GM18502 (cell line): ENCODE results near the gene LIMK1.
"Not testable (repeated sequence)": the region's sequence is repeated elsewhere in the genome, so short reads cannot be mapped to it uniquely, and the experiment has no call there.

Experiments
- ATAC-seq: cut with Tn5 transposase; IDR thresholded peaks from one replicate; pipeline ENCODE4 v1.9.1; 2021; ENCODE audit warnings: mild to moderate bottlenecking; ENCODE audit not compliant: unreplicated experiment, poor library complexity

LIMK1 gene

DNA sequence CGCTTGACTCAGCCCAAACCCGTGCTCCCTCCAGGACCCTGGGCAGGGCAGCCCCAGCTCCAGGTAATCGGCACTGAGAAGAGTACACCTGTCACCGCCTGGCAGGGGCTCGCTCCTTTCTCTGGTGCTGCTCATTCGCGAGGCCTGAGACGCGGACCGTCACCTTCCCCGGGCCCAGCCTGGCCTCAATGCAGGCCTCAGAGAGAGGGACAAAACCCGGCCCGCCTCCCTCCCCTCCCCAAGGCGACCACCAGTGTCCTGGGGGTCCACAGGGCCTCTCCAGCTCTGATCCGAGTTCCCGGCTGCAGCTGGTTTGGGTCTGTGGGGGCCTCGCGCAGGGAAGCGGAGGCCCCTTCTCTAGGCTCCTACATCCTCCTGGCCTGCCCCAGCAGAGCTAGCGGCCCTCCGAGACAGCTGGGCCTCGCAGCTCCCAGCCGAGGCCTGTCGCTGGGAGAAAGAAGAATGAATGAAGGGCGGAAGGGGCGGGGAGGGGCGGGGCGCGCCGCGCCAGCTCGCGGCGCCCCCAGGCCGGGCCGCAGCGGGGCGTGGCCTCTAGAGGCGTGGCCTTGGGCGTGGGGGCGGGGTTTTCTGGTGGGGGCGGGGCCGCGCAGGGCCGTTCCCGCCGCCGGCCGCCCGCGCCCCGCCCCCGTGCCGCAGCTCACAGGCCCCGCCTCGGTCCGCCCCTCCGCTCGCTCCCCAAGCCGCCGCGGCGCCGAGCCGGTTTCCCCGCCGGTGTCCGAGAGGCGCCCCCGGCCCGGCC lies at the start of gene LIMK1:
Gene LIMK1, plus strand, starts transcription at position 688 of the 760 bp plus-strand sequence. CDS start 187 bp downstream, outside the sequence.
- ATAC-seq: peak; percentile 78

DNA sequence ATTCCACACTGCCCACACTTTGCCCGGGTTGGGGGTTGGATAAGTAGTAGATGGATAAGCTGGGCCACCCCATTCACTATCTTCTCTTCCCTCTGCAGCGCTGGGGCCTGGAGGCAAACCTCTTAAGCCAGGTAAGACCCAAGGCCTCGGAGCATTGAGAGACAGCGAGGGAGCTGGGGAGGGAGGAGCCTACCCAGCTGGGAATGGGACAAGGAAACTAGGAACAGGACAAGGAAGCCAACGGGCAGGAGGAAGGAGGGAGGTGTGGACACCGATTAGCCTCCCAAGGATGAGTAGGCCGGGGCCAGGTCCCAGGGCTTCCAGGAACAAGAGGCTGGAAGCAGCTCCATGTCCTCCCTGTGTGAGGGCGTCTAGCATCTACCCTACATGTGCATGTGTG lies 46.0 kb upstream of the LIMK1 start:
- no peak for ATAC-seq

- ATAC-seq: no peak
These were observed 45.2 kb upstream of the LIMK1 start for GRCh38 chr7:74038194-74038961.

- ATAC-seq: no peak
These were observed 44.3 kb upstream of the LIMK1 start for GRCh38 chr7:74039337-74039736.

DNA sequence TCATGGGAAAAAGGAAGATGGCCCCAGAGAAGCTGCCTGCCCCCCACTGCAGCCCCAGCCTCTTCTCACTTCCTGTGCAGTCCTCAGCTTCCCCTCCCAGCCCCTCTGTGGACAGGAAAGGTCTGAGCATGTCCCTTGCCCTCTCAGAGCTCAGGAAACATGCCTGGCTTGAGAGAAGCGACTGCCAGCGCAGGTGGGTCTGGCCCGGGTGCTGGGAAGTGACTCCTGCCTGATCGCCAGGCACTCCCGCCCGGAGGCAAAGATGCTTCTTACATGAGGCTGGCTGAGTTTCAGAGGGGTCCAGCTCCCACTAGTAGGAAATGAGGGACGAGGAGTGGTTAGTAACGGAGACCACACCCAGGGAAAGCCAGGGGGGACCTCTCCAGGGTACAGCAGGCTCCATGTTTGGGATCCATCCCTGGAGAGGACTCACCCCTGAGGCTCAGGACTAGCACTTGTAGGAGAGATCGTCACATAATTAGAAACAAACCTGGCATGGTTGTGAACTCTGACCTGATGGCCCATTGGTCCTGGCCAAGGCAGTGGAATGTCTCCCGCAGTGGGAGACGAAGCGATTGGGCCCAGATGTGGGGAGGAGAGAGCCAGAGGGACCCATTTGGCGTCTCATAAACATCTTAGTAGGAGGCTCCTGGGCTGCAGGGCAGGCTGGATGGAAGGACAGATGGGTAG lies 43.4 kb upstream of the LIMK1 start:
- ATAC-seq: no peak

DNA sequence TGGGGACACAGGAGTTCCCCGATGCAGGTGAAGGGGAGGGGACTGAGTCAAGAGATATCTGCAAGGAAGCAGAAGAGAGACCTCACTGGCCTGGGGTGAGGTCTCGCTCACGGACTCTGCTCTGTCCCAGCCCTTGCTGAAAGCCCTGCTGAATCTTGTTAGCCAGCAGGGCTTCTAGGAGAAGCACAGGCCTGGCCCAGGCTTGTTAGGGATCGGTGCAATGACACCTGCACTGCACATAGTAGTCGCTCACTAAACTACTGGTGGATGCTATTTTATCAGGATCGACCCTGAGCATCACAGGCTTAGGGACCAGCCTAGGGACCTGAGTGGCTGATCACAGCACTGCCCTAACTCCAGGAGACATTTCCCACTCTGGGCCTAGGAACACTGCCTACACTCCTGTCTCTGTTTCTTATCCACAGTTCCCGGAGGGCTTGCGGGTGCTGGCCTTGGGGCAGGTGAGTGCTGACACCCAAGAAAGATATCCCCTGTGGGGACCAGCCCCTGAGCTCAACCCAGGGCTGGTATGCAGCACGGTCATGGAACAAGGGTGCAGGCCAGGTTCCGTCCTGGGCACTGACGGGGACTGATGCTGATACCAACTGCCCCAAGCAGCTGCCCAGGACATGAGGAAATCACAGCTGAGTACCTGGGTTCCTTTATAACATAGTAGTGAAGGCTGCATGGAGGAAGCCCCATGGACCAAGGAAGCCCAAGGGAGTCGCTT lies 42.6 kb upstream of the LIMK1 start:
- no peak for ATAC-seq

- ATAC-seq: no peak
These were observed 40.7 kb upstream of the LIMK1 start for GRCh38 chr7:74042746-74043522.

- no peak for ATAC-seq
These were observed 40.1 kb upstream of the LIMK1 start for GRCh38 chr7:74043523-74043951.

GRCh38 chr7:74044366-74045350 lies 38.9 kb upstream of the LIMK1 start:
- ATAC-seq: no peak

GRCh38 chr7:74046581-74046980 lies 37.0 kb upstream of the LIMK1 start:
- ATAC-seq: not testable (repeated sequence)

DNA sequence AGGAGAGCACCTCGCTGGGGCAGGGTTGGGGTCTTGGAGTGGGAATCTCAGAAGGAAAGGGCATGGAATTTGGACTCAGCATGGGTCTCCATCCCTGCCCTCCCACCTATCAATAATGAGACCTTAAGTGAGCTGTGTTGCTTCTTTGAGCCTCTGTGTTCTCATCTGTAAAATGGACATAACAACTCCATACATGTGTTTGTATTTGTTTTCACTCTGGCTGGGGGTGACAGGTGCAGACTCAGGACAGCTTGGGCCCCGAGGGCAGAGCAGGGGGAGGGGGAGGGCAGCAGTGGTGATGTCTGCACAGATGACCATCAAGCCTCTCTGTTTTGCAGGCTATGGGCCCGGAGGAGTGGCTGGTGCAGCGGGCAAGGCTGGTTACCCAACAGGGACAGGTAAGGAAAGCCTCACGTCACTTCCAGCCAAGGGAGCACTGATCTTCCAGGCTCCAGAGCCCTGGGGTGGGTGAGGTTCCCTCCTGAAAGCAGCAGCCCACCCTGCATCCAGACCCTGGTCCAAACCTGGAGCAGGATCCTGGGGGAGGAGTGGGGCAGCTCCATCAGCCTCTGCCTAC lies 35.7 kb upstream of the LIMK1 start:
- no peak for ATAC-seq

DNA sequence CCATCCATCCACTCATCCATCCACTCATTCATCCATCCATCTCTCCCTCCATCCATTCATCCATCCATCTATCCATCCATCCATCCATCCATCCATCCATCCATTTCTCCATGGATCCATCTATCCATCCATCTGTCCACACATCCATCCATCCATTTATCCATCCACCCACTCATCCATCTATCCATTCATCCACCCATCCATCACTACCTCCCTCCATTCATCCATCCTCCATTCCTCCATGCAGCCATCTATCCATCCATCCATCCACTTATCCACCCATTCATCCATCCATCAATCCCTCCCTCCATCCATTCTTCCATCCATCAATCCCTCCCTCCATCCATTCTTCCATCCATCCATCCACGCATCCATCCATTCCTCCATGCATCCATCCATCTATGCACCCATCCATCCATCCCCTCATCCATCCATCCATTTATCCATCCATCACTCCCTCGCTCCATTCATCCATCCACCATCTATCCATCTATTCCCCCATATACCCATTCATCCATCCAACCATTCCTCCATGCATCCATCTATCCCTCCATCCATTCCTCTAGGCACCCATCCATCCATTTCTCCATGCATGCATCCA lies 34.5 kb upstream of the LIMK1 start:
- no peak for ATAC-seq

DNA sequence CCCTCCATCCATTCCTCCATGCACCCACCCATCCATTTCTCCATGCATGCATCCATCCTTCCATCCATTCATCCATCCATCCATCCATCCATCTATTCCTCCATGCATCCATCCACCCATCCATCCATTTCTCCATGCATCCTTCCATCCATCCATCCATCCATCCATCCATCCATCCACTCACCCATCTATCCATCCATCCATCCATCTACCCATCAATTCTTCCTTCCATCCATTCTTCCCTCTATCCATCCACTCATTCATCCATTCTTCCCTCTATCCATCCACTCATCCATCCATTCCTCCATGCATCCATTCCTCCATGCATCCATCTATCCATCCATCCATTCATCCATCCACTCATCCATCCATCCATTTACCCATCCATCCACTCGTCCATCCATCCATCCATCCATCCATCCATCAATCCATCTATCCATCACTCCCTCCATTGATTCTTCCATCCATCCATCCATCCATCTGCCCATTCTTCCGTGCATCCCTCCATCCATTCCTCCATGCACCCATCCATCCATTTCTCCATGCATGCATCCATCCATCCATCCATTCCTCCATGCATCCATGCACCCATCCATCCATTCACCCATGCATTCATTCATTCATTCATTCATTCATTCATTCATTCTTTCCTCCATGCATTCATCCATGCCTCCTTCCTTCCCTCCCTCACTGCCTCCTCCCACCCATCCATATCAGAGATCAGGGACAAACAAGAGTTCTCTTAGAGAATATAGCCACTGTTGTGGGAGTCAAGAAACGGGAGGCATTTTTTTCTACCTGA lies 33.4 kb upstream of the LIMK1 start:
- no peak for ATAC-seq

DNA sequence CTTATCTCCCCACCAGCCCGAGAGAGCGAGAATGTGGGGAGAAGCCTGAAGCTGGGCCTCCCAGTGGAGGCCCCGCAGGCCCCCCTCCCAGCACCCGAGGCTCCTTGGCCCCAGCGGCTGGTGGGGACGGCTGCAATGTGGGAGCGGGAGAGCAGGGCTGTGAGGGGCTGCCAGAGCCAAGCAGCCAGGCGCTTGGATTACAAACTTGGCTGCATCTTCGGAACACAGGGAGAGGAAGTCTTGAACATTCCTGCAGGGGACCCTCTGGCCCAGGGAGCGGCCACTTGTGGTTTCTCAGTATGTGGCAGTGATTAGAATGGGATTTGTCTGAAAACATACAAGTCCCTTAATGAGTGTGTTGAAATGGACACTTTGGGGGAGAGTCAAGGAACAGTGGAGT lies 32.4 kb upstream of the LIMK1 start:
- ATAC-seq: no peak

GRCh38 chr7:74051629-74052410 lies 31.8 kb upstream of the LIMK1 start:
- ATAC-seq: no peak

DNA sequence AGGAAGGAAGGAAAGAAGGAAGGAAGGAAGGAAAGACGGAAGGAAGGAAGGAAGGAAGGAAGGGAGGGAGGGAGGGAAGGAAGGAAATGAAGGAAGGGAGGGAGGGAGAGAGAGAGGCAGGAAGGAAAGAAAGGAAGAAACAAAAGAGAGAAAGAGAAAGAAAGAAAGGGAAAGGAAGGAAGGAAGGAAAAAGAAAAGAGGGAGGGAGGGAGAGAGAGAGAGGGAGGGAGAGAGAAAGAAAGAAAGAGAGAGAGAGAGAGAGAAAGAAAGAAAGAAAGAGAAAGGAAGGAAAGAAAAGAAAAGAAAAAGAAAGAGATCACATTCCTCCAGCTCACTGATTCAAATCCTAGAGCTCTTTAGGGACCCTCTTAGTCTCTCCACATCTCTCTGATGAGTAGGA lies 31.0 kb upstream of the LIMK1 start:
- no peak for ATAC-seq
